DND-41 (cell line): ENCODE results near the gene CTNNA3.

Source experiments
- ATAC-seq: fragments of 200-7000 bp; cut with Tn5 transposase; 3 replicates; pipeline ENCODE4 v1.9.1; 2021; ENCODE audit warnings: low read depth; ENCODE audit not compliant: insufficient read depth
- DNase-seq: peaks from one replicate; pipeline ENCODE4 v3.0.0-alpha.2; 2020
- H2AFZ ChIP-seq: 2 replicates; pipeline ENCODE4 v1.6.0; 2012; ENCODE audit warnings: low read depth, low read length
- H3K27ac ChIP-seq: 2 replicates; pipeline ENCODE4 v1.5.1; 2012; ENCODE audit warnings: low read length, inconsistent platforms
- H3K27me3 ChIP-seq: fragments of 200-600 bp; sonication (generic); 2 replicates; pipeline ENCODE4 v1.6.0; 2012; ENCODE audit warnings: low read length, mild to moderate bottlenecking, inconsistent platforms; ENCODE audit not compliant: insufficient read depth, poor library complexity
- H3K36me3 ChIP-seq: 2 replicates; pipeline ENCODE4 v1.5.1; 2012; ENCODE audit warnings: low read length, inconsistent platforms; ENCODE audit not compliant: insufficient read depth
- H3K4me1 ChIP-seq: 2 replicates; pipeline ENCODE4 v1.5.1; 2012; ENCODE audit warnings: mild to moderate bottlenecking, low read length; ENCODE audit not compliant: insufficient read depth
- H3K4me2 ChIP-seq: 2 replicates; pipeline ENCODE4 v1.6.0; 2012; ENCODE audit warnings: mild to moderate bottlenecking, moderate library complexity, low read length, inconsistent platforms; ENCODE audit not compliant: insufficient read depth
- H3K4me3 ChIP-seq, 2 experiments: fragments of 200-600 bp in 1 of 2; shearing (Covaris generic) in 1 of 2; 2 replicates each; pipeline ENCODE4 v1.5.1; 2012 to 2016; ENCODE audit warnings: inconsistent platforms in 2 of 2, low read length in 2 of 2, mild to moderate bottlenecking in 2 of 2, low read depth in 1 of 2, moderate library complexity in 1 of 2
- H3K79me2 ChIP-seq: 2 replicates; pipeline ENCODE4 v1.6.0; 2012; ENCODE audit warnings: low read length, inconsistent platforms; ENCODE audit not compliant: insufficient read depth
- H3K9ac ChIP-seq: 2 replicates; pipeline ENCODE4 v1.6.0; 2012; ENCODE audit warnings: low read depth, mild to moderate bottlenecking, inconsistent platforms, low read length, moderate library complexity
- H3K9me3 ChIP-seq: 2 replicates; pipeline ENCODE4 v1.5.1; 2012; ENCODE audit warnings: low read length, moderate library complexity, mild to moderate bottlenecking, inconsistent platforms; ENCODE audit not compliant: insufficient read depth, severe bottlenecking
- H4K20me1 ChIP-seq: 2 replicates; pipeline ENCODE4 v1.6.0; 2012; ENCODE audit warnings: low read length; ENCODE audit not compliant: insufficient read depth
- EZH2 ChIP-seq: IDR thresholded peaks from 3 replicates; pipeline ENCODE4 v1.6.1; 2012; ENCODE audit warnings: borderline replicate concordance, low read depth, mild to moderate bottlenecking, moderate library complexity, low read length, inconsistent platforms; ENCODE audit not compliant: severe bottlenecking
- TF ChIP-seq, protein P1 (sequence below): IDR thresholded peaks from 2 replicates; pipeline ENCODE4 v1.5.1; 2012; ENCODE audit warnings: borderline replicate concordance, low read length, moderate library complexity, mild to moderate bottlenecking; ENCODE audit not compliant: poor library complexity, severe bottlenecking; ENCODE audit errors: extremely low read depth

The CTNNA3 gene

DNA sequence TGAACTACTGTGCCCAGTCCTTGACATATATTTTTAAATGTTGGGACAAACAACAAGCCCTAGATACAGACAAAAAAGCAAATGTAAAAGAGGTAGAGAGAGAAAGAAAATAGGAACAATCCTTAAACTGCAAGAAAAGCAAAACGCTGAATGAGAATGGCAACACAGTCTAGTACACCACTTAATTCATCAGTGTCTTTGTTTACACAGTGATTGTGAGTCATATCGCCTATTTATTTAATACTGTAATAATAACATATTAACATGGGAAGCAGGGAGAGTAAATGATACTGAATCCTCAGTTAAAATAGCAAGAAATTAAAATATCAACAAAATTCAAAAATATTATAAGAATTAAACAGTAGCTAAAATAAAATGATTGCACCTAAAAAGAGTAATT, 780.0 kb downstream of the CTNNA3 start:
- no peaks in the 10 kb centered on the region for H3K36me3 ChIP-seq
- no peak for ATAC-seq
- no peaks in the 10 kb centered on the region for H3K79me2 ChIP-seq
- no peak overlapping the region for H3K27ac ChIP-seq
- no peak overlapping the region for H3K9ac ChIP-seq
- no peak overlapping the region for H3K4me2 ChIP-seq
- H4K20me1 ChIP-seq: no peaks in the 10 kb centered on the region
- H3K9me3 ChIP-seq: no peaks in the 10 kb centered on the region
- no peak for TF ChIP-seq EZH2
- TF ChIP-seq, protein P1, sequence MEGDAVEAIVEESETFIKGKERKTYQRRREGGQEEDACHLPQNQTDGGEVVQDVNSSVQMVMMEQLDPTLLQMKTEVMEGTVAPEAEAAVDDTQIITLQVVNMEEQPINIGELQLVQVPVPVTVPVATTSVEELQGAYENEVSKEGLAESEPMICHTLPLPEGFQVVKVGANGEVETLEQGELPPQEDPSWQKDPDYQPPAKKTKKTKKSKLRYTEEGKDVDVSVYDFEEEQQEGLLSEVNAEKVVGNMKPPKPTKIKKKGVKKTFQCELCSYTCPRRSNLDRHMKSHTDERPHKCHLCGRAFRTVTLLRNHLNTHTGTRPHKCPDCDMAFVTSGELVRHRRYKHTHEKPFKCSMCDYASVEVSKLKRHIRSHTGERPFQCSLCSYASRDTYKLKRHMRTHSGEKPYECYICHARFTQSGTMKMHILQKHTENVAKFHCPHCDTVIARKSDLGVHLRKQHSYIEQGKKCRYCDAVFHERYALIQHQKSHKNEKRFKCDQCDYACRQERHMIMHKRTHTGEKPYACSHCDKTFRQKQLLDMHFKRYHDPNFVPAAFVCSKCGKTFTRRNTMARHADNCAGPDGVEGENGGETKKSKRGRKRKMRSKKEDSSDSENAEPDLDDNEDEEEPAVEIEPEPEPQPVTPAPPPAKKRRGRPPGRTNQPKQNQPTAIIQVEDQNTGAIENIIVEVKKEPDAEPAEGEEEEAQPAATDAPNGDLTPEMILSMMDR: no peak
- no peaks in the 10 kb centered on the region for H3K27me3 ChIP-seq
- H3K4me1 ChIP-seq: no peaks in the 10 kb centered on the region
- H2AFZ ChIP-seq: no peak overlapping the region
- no peak for DNase-seq
- H3K4me3 ChIP-seq: no peak overlapping the region

DNA sequence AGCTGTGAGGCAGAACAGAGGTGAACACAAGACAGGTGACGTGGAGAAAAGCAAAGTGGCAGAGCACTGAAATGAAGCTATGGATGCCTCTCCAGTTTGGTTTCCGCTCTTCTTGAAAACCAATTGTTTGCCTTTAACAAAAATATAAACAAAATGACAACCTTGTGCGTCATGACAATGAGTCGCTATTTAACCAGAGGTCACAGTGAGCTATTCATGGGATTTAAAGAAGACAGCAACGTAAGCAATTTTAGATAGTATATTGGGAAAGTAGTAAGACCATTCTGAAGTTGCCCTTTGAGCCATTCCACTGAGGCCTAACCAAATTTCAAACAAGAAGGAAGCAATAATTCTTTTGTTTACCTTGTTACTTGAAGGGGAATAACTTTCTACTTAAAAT, 785.3 kb downstream of the CTNNA3 start:
- no peak overlapping the region for H3K4me2 ChIP-seq
- DNase-seq (no peak), ATAC-seq (no peak)
- no peak overlapping the region for H3K4me3 ChIP-seq
- no peaks in the 10 kb centered on the region for H3K36me3 ChIP-seq
- no peaks in the 10 kb centered on the region for H3K79me2 ChIP-seq
- no peak overlapping the region for H3K27ac ChIP-seq
- no peak overlapping the region for H3K9ac ChIP-seq
- no peak overlapping the region for H2AFZ ChIP-seq
- TF ChIP-seq, protein P1: no peak
- no peak for TF ChIP-seq EZH2
- no peaks in the 10 kb centered on the region for H3K9me3 ChIP-seq
- no peaks in the 10 kb centered on the region for H4K20me1 ChIP-seq
- H3K27me3 ChIP-seq: no peaks in the 10 kb centered on the region
- no peaks in the 10 kb centered on the region for H3K4me1 ChIP-seq

DNA sequence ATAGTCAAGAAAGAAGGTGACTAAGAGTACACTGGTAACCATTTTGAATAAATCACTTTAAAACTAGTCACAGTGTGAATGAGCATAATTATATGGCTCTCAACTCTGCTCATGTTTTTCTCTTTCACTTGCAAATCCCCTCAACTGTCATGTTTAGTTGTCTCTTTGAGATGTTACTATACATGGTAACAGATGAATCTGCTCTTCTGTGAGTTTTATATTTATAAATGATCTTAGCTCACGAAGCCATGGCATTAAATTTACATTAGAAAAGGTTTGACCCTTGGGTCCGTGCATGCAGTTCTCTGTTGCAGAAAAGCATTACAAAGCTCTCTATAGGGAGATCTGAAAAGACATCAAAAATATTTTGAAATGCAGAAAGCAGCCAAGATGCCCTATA, 803.1 kb downstream of the CTNNA3 start:
- H3K9ac ChIP-seq: no peak overlapping the region
- H3K36me3 ChIP-seq: no peaks in the 10 kb centered on the region
- H2AFZ ChIP-seq: no peak overlapping the region
- no peak for ATAC-seq
- H3K4me2 ChIP-seq: no peak overlapping the region
- no peak overlapping the region for H3K4me3 ChIP-seq
- H3K9me3 ChIP-seq: no peaks in the 10 kb centered on the region
- H3K4me1 ChIP-seq: no peaks in the 10 kb centered on the region
- no peaks in the 10 kb centered on the region for H3K79me2 ChIP-seq
- H4K20me1 ChIP-seq: no peaks in the 10 kb centered on the region
- DNase-seq: no peak
- H3K27me3 ChIP-seq: no peaks in the 10 kb centered on the region
- TF ChIP-seq EZH2: no peak
- TF ChIP-seq, protein P1: no peak
- no peak overlapping the region for H3K27ac ChIP-seq

DNA sequence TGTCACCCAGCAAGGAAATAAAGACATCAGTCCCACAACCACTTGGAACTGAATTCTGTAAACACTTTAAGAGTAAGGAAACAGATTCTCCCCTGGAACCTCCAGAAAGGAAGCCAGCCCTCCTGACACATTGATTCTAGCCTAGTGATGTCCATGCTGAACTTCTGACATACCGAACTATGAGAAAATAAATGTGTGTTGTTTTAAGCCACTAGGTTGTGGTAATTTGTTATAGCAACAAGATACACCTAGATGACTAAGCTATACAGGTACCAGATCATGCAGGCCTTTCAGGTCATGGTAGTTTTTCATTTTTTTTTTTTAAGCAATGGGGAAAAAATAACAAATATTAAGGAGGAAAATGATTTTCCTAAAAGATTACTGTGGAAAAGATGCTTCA, 807.8 kb downstream of the CTNNA3 start:
- Histone ChIP-seq H3K36me3 (no peaks in the 10 kb centered on the region), H3K27ac (no peak overlapping the region), H3K9me3 (no peaks in the 10 kb centered on the region), H3K9ac (no peak overlapping the region), H3K79me2 (no peaks in the 10 kb centered on the region), H3K4me1 (no peaks in the 10 kb centered on the region), H3K4me3 (no peak overlapping the region), H3K4me2 (no peak overlapping the region), H3K27me3 (no peaks in the 10 kb centered on the region), H2AFZ (no peak overlapping the region), H4K20me1 (no peaks in the 10 kb centered on the region)
- DNase-seq: no peak
- no peak for ATAC-seq
- TF ChIP-seq EZH2: no peak
- TF ChIP-seq, protein P1: no peak
